HFFc6 (cell line): ENCODE measurements around the gene PREX1. TPM values are rescaled to one million over a fixed set of nuclear protein-coding genes. Genes with fewer than 3 reads are reported as not detected.

Experiments
- DNase-seq: peaks from one replicate; pipeline ENCODE4 v3.0.0-alpha.2; 2018
- H3K27ac Mint-ChIP-seq: 2 replicates; pipeline ENCODE4 v1.8.0; 2020; ENCODE audit warnings: mild to moderate bottlenecking, mixed read lengths
- H3K27me3 Mint-ChIP-seq: 2 replicates; pipeline ENCODE4 v1.8.0; 2021; ENCODE audit warnings: mild to moderate bottlenecking, moderate library complexity, mixed read lengths; ENCODE audit not compliant: insufficient read depth
- H3K36me3 Mint-ChIP-seq: 2 replicates; pipeline ENCODE4 v1.8.0; 2021; ENCODE audit warnings: low read depth, mixed read lengths
- H3K4me1 Mint-ChIP-seq: 2 replicates; pipeline ENCODE4 v1.8.0; 2020; ENCODE audit warnings: low read depth, mixed read lengths
- H3K4me3 Mint-ChIP-seq: 2 replicates; pipeline ENCODE4 v1.8.0; 2020; ENCODE audit warnings: mild to moderate bottlenecking, moderate library complexity, mixed read lengths
- H3K9me3 Mint-ChIP-seq: 2 replicates; pipeline ENCODE4 v1.8.0; 2020; ENCODE audit warnings: mild to moderate bottlenecking, mixed read lengths
- total RNA-seq, 6 experiments: library from RNA; stranded (reverse); fragmentation: NEBNext Ultra II Directional; extraction: Animal tissue kit (Norgen Biotek cat#: 25700); gene quantifications; 2 replicates in 1 of 6; 3 replicates in 5 of 6; pipeline ENCODE4 v1.2.3, GENCODE V29; 2021
- TF ChIP-seq, protein P1 (sequence below): fragments of 200-600 bp; sonication (generic); IDR thresholded peaks from 2 replicates; pipeline ENCODE4 v1.5.0; 2021; ENCODE audit warnings: antibody characterized with exemption, mild to moderate bottlenecking

PREX1 gene
- total RNA-seq, 6 experiments from 2014 or later: 1.8 to 4.1 (median 2.8) TPM

GRCh38 chr20:48624315-48625020 is 203.3 kb downstream of the PREX1 start:
- Mint-ChIP-seq H3K36me3 (no peaks in the 10 kb centered on the region), H3K9me3 (no peaks in the 10 kb centered on the region), H3K4me3 (no peak overlapping the region), H3K27me3 (peaks cover 9% of the 10 kb centered on the region), H3K4me1 (peaks cover 20% of the 10 kb centered on the region), H3K27ac (no peak overlapping the region)
- DNase-seq: no peak
- TF ChIP-seq, protein P1, sequence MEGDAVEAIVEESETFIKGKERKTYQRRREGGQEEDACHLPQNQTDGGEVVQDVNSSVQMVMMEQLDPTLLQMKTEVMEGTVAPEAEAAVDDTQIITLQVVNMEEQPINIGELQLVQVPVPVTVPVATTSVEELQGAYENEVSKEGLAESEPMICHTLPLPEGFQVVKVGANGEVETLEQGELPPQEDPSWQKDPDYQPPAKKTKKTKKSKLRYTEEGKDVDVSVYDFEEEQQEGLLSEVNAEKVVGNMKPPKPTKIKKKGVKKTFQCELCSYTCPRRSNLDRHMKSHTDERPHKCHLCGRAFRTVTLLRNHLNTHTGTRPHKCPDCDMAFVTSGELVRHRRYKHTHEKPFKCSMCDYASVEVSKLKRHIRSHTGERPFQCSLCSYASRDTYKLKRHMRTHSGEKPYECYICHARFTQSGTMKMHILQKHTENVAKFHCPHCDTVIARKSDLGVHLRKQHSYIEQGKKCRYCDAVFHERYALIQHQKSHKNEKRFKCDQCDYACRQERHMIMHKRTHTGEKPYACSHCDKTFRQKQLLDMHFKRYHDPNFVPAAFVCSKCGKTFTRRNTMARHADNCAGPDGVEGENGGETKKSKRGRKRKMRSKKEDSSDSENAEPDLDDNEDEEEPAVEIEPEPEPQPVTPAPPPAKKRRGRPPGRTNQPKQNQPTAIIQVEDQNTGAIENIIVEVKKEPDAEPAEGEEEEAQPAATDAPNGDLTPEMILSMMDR: no peak

DNA sequence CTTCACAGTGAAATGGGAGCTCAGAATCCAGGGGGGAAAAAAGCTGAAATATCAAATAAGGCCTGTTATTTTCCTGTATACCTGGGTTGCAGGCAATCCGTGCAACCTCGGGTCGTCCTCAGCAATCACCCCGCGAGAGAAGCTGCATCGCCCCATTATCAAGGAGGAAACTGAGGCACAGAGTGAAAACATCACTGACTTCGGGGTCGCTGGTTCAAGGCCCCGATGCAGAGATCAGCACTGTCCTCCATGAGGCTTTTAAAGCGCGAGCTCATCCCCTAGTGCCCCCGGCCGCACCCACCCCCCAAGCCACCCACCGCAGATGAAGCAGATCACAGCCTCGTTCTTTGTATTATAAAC is 203.9 kb downstream of the PREX1 start:
- TF ChIP-seq, protein P1: no peak
- H3K27me3 Mint-ChIP-seq: peaks cover 12% of the 10 kb centered on the region
- no peaks in the 10 kb centered on the region for H3K36me3 Mint-ChIP-seq

DNA sequence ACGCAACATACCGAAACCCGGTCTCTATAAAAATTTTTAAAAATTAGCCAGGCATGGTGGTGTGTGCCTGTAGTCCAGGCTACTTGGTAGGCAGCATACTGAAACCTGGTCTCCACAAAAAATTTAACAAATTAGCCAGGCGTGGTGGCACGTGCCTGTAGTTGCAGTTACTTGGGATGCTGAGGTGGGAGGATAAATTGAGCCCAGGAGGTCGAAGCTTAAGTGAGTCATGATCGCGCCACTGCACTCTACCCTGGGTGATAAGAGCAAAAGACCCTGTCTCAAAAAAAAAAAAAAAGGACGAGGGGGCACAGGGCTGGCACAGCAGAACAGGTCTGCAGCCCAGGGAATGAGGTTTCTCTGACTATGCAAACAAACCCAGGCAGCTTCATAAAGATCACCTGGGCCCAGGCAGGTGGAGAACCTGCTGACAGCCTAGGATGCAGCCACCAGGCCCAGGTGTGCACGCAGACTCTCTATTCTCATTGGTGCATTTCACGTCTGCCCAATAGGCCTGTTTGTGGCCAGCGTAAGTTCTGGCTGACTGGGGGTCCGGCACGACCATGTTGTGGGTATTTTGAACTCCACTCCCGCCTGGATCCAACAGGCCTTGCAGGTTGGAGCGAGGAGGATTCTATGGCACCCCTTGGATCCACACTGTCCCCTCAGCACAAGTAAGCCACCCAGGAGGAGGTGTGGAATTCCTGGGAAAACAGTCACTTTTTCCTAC is 204.5 kb downstream of the PREX1 start:
- Mint-ChIP-seq H3K27ac (no peak overlapping the region), H3K4me3 (no peak overlapping the region), H3K9me3 (no peaks in the 10 kb centered on the region), H3K4me1 (peaks cover 20% of the 10 kb centered on the region), H3K36me3 (no peaks in the 10 kb centered on the region), H3K27me3 (peaks cover 12% of the 10 kb centered on the region)
- TF ChIP-seq, protein P1: no peak
- no peak for DNase-seq

More for the DNA sequence above, 203.9 kb downstream of the PREX1 start:
- Mint-ChIP-seq H3K9me3 (no peaks in the 10 kb centered on the region), H3K27ac (no peak overlapping the region), H3K4me3 (no peak overlapping the region), H3K4me1 (peaks cover 20% of the 10 kb centered on the region)
- DNase-seq: no peak

GRCh38 chr20:48622421-48622820 is 205.4 kb downstream of the PREX1 start:
- no peak overlapping the region for H3K27ac Mint-ChIP-seq
- H3K4me1 Mint-ChIP-seq: peaks cover 20% of the 10 kb centered on the region
- DNase-seq: no peak
- TF ChIP-seq, protein P1: no peak
- H3K4me3 Mint-ChIP-seq: no peak overlapping the region
- H3K9me3 Mint-ChIP-seq: no peaks in the 10 kb centered on the region
- no peaks in the 10 kb centered on the region for H3K36me3 Mint-ChIP-seq
- H3K27me3 Mint-ChIP-seq: peaks cover 12% of the 10 kb centered on the region

- peaks cover 20% of the 10 kb centered on the region for H3K4me1 Mint-ChIP-seq
- DNase-seq: peak; percentile 10
- peak overlapping the region; percentile 63 for H3K27ac Mint-ChIP-seq
- no peaks in the 10 kb centered on the region for H3K9me3 Mint-ChIP-seq
- H3K4me3 Mint-ChIP-seq: peak overlapping the region; percentile 87
- TF ChIP-seq, protein P1: no peak
- H3K27me3 Mint-ChIP-seq: peaks cover 12% of the 10 kb centered on the region
- no peaks in the 10 kb centered on the region for H3K36me3 Mint-ChIP-seq
These were observed 206.3 kb downstream of the PREX1 start for GRCh38 chr20:48621376-48622078.
